MCF 10A (cell line): ENCODE results near the gene LPCAT4. TPM values are rescaled to one million over a fixed set of nuclear protein-coding genes. Genes with fewer than 3 reads are reported as not detected.

Experiments
- BruUV-seq: library from RNA; stranded (reverse); fragments of 400-500 nt; replicated peaks from 2 replicates; lab custom pipeline; 2021; lab: Mats Ljungman, UMichigan
- CTCF ChIA-PET: fragments of 300-600 bp; sonication (Branson Sonifier 250); formaldehyde crosslinking; extraction: SDS; loops from one replicate; lab custom pipeline; 2021; ENCODE audit warnings: antibody characterized with exemption, inconsistent platforms; lab: Yijun Ruan, JAX
- POLR2A ChIA-PET: fragments of 300-600, 350-650 bp; sonication (Branson Sonifier 250); formaldehyde crosslinking; extraction: SDS; loops from one replicate; lab custom pipeline; 2020; ENCODE audit warnings: antibody characterized with exemption, inconsistent platforms; lab: Yijun Ruan, JAX
- DNase-seq: peaks from one replicate; pipeline ENCODE4 v3.0.0-alpha.2; 2018; ENCODE audit not compliant: unreplicated experiment
- H3K27ac Mint-ChIP-seq: one replicate; pipeline ENCODE4 v1.8.0; 2022; ENCODE audit warnings: mild to moderate bottlenecking, low read depth, mixed read lengths; ENCODE audit not compliant: unreplicated experiment
- H3K27me3 Mint-ChIP-seq: one replicate; pipeline ENCODE4 v1.8.0; 2022; ENCODE audit warnings: mixed read lengths; ENCODE audit not compliant: insufficient read depth, unreplicated experiment
- H3K36me3 Mint-ChIP-seq: one replicate; pipeline ENCODE4 v1.8.0; 2022; ENCODE audit warnings: mild to moderate bottlenecking, moderate library complexity, mixed read lengths; ENCODE audit not compliant: insufficient read depth, unreplicated experiment
- H3K4me1 Mint-ChIP-seq: one replicate; pipeline ENCODE4 v1.8.0; 2022; ENCODE audit warnings: mixed read lengths; ENCODE audit not compliant: insufficient read depth, unreplicated experiment
- H3K4me3 Mint-ChIP-seq: one replicate; pipeline ENCODE4 v1.8.0; 2022; ENCODE audit warnings: mild to moderate bottlenecking, moderate library complexity, mixed read lengths; ENCODE audit not compliant: unreplicated experiment
- H3K9me3 Mint-ChIP-seq: one replicate; pipeline ENCODE4 v1.8.0; 2022; ENCODE audit warnings: mixed read lengths; ENCODE audit not compliant: unreplicated experiment
- CTCF ChIP-seq: fragments of 200-600 bp; IDR thresholded peaks from one replicate; pipeline ENCODE4 v1.8.0; 2022; ENCODE audit warnings: antibody characterized with exemption, mild to moderate bottlenecking; ENCODE audit not compliant: unreplicated experiment
- intact Hi-C: fragments of 100-400 bp; cut with micrococcal nuclease; formaldehyde crosslinking; loops from 2 replicates; pipeline ENCODE4 v1.14.1; 2022
- total RNA-seq: library from RNA; stranded (reverse); gene quantifications from 2 replicates; pipeline ENCODE4 v1.2.3, GENCODE V29; 2022

LPCAT4 gene
- total RNA-seq, 1 experiment from 2014 or later = 17.4 TPM

GRCh38 chr15:34337557-34338306 lies 29.3 kb downstream of the LPCAT4 start, which contains the start of gene SLC12A6:
TSS of gene SLC12A6 (minus strand) at chr15:34337781. CDS start at chr15:34336680, 1,101 bp downstream.
- intact Hi-C loops = loop anchor here (1.0 kb wide), 2 partner anchors 30 to 98 kb away; partner anchors contain the start of gene LPCAT4
- peak; percentile 88 for DNase-seq
- Mint-ChIP-seq H3K9me3 (no peaks in the 10 kb centered on the region), H3K27me3 (no peaks in the 10 kb centered on the region), H3K36me3 (peaks cover 34% of the 10 kb centered on the region), H3K4me1 (peaks cover 32% of the 10 kb centered on the region), H3K27ac (peak within 1 kb of the TSS; percentile 49), H3K4me3 (peak within 1 kb of the TSS; percentile 83)
- no peak for TF ChIP-seq CTCF
- BruUV-seq = no TSS peak
- POLR2A ChIA-PET = interaction anchor here (0.6 to 4.8 kb wide), 25 partner anchors 9 to 662 kb away, joined by 3 to 69 read pairs (median 4); partner anchors contain the start of genes EMC4, EMC7, GOLGA8B and KATNBL1
- CTCF ChIA-PET = interaction anchor here (0.6 to 2.2 kb wide), 7 partner anchors 9 to 104 kb away, joined by 3 to 11 read pairs (median 4); partner anchors contain the start of gene LPCAT4

GRCh38 chr15:34336991-34337556 lies 29.9 kb downstream of the LPCAT4 start:
- DNase-seq = no peak
- Mint-ChIP-seq H3K36me3 (peaks cover 32% of the 10 kb centered on the region), H3K4me1 (peaks cover 32% of the 10 kb centered on the region), H3K4me3 (peak overlapping the region; percentile 83), H3K27ac (peak overlapping the region; percentile 49), H3K27me3 (no peaks in the 10 kb centered on the region), H3K9me3 (no peaks in the 10 kb centered on the region)
- intact Hi-C loops = no loop called here
- BruUV-seq = no TSS peak
- TF ChIP-seq CTCF = no peak
- ChIA-PET CTCF (interaction anchor here (0.5 to 2.2 kb wide), 9 partner anchors 10 to 126 kb away, joined by 3 to 11 read pairs (median 4); partner anchors contain the start of gene LPCAT4), POLR2A (interaction anchor here (0.6 to 4.8 kb wide), 20 partner anchors 8 to 663 kb away, joined by 3 to 69 read pairs (median 4); partner anchors contain the start of genes EMC4, EMC7, KATNBL1 and LPCAT4)

- Mint-ChIP-seq H3K4me1 (peaks cover 27% of the 10 kb centered on the region), H3K27ac (peak overlapping the region; percentile 49), H3K27me3 (no peaks in the 10 kb centered on the region), H3K9me3 (no peaks in the 10 kb centered on the region), H3K36me3 (peaks cover 26% of the 10 kb centered on the region), H3K4me3 (peak overlapping the region; percentile 83)
- no peak for TF ChIP-seq CTCF
- ChIA-PET CTCF (interaction anchor here (0.5 to 2.2 kb wide), 6 partner anchors 9 to 125 kb away, joined by 3 to 11 read pairs (median 4); partner anchors contain the start of gene LPCAT4), POLR2A (interaction anchor here (0.6 to 4.8 kb wide), 10 partner anchors 8 to 275 kb away, joined by 3 to 69 read pairs (median 16); partner anchors contain the start of genes EMC4, KATNBL1 and LPCAT4)
- DNase-seq = no peak
- intact Hi-C loops = no loop called here
- no TSS peak for BruUV-seq
These were observed 30.6 kb downstream of the LPCAT4 start for GRCh38 chr15:34336231-34336990.
